H9 (cell line): ENCODE results near the gene TEAD2. TPM values are rescaled to one million over a fixed set of nuclear protein-coding genes. Genes with fewer than 3 reads are reported as not detected.

Experiments
- DNase-seq: peaks from one replicate; pipeline ENCODE4 v3.0.0-alpha.2; 2017
- H2AFZ ChIP-seq: one replicate; pipeline ENCODE4 v1.6.1; 2013; ENCODE audit warnings: mild to moderate bottlenecking, low read length, control low read depth, moderate library complexity
- H2AK5ac ChIP-seq: 2 replicates; pipeline ENCODE4 v1.6.1; 2013; ENCODE audit warnings: low read length, control low read depth, mixed read lengths; ENCODE audit not compliant: insufficient read length
- H2BK120ac ChIP-seq: one replicate; pipeline ENCODE4 v1.6.1; 2013; ENCODE audit warnings: low read depth, mild to moderate bottlenecking, low read length, control low read depth, inconsistent platforms; ENCODE audit not compliant: poor library complexity, severe bottlenecking
- H2BK12ac ChIP-seq: 2 replicates; pipeline ENCODE4 v1.6.1; 2013; ENCODE audit warnings: low read length, control low read depth, mixed read lengths, low read depth; ENCODE audit not compliant: insufficient read length
- H2BK15ac ChIP-seq: 2 replicates; pipeline ENCODE4 v1.6.1; 2013; ENCODE audit warnings: low read depth, low read length, control low read depth
- H2BK20ac ChIP-seq: one replicate; pipeline ENCODE4 v1.6.1; 2013; ENCODE audit warnings: low read depth, mild to moderate bottlenecking, low read length, control low read depth, inconsistent platforms; ENCODE audit not compliant: poor library complexity, severe bottlenecking
- H2BK5ac ChIP-seq: 2 replicates; pipeline ENCODE4 v1.6.1; 2013; ENCODE audit warnings: low read length, control low read depth, mixed read lengths; ENCODE audit not compliant: insufficient read length
- H3K14ac ChIP-seq: 2 replicates; pipeline ENCODE4 v1.6.1; 2013; ENCODE audit warnings: low read length, control low read depth; ENCODE audit not compliant: insufficient read depth
- H3K18ac ChIP-seq: 2 replicates; pipeline ENCODE4 v1.6.1; 2013; ENCODE audit warnings: low read depth, mild to moderate bottlenecking, mixed read lengths, low read length, control low read depth; ENCODE audit not compliant: insufficient read length
- H3K23ac ChIP-seq: 2 replicates; pipeline ENCODE4 v1.6.1; 2013; ENCODE audit warnings: low read length, control low read depth, mixed read lengths, low read depth; ENCODE audit not compliant: insufficient read length
- H3K23me2 ChIP-seq: 2 replicates; pipeline ENCODE4 v1.6.1; 2013; ENCODE audit warnings: low read depth, mild to moderate bottlenecking, mixed read lengths, low read length, control low read depth; ENCODE audit not compliant: insufficient read length, poor library complexity, severe bottlenecking
- H3K27ac ChIP-seq: 2 replicates; pipeline ENCODE4 v1.5.1; 2013; ENCODE audit warnings: low read length, control low read depth, mixed read lengths, low read depth; ENCODE audit not compliant: insufficient read length
- H3K27me3 ChIP-seq: 2 replicates; pipeline ENCODE4 v1.6.1; 2013; ENCODE audit warnings: low read length, control low read depth, inconsistent platforms; ENCODE audit not compliant: insufficient read depth
- H3K4ac ChIP-seq: 2 replicates; pipeline ENCODE4 v1.6.1; 2013; ENCODE audit warnings: low read depth, mild to moderate bottlenecking, control low read depth, inconsistent platforms, low read length, moderate library complexity
- H3K4me1 ChIP-seq: 2 replicates; pipeline ENCODE4 v1.6.1; 2013; ENCODE audit warnings: low read length, control low read depth, inconsistent platforms; ENCODE audit not compliant: insufficient read depth
- H3K4me2 ChIP-seq: 2 replicates; pipeline ENCODE4 v1.6.1; 2013; ENCODE audit warnings: low read length, control low read depth, mixed read lengths; ENCODE audit not compliant: insufficient read length, insufficient read depth
- H3K56ac ChIP-seq: 2 replicates; pipeline ENCODE4 v1.6.1; 2013; ENCODE audit warnings: low read depth, mild to moderate bottlenecking, mixed read lengths, low read length, control low read depth; ENCODE audit not compliant: insufficient read length
- H3K79me1 ChIP-seq: 2 replicates; pipeline ENCODE4 v1.6.1; 2013; ENCODE audit warnings: low read depth, mild to moderate bottlenecking, moderate library complexity, low read length, control low read depth, inconsistent platforms; ENCODE audit not compliant: insufficient read depth, poor library complexity, severe bottlenecking
- H3K79me2 ChIP-seq: 2 replicates; pipeline ENCODE4 v1.6.1; 2013; ENCODE audit warnings: low read length, control low read depth, inconsistent platforms; ENCODE audit not compliant: insufficient read depth
- H3K9ac ChIP-seq: 2 replicates; pipeline ENCODE4 v1.6.1; 2013; ENCODE audit warnings: low read length, control low read depth, mixed read lengths; ENCODE audit not compliant: insufficient read length; ENCODE audit errors: extremely low read depth
- H3K9me3 ChIP-seq: one replicate; pipeline ENCODE4 v1.6.1; 2013; ENCODE audit warnings: low read depth, low read length, inconsistent platforms; ENCODE audit not compliant: control insufficient read depth
- H3T11ph ChIP-seq: one replicate; pipeline ENCODE4 v1.6.1; 2013; ENCODE audit warnings: mild to moderate bottlenecking, low read length, control low read depth, inconsistent platforms
- H4K20me1 ChIP-seq: one replicate; pipeline ENCODE4 v1.6.1; 2013; ENCODE audit not compliant: control insufficient read depth, insufficient read length, insufficient read depth
- H4K5ac ChIP-seq: 2 replicates; pipeline ENCODE4 v1.6.1; 2013; ENCODE audit warnings: low read depth, mild to moderate bottlenecking, mixed read lengths, low read length, control low read depth; ENCODE audit not compliant: insufficient read length
- H4K8ac ChIP-seq: replicated peaks from 2 replicates; pipeline ENCODE4 v1.6.1; 2013; ENCODE audit warnings: low read length, control low read depth, mixed read lengths, low read depth; ENCODE audit not compliant: insufficient read length
- H4K91ac ChIP-seq: 2 replicates; pipeline ENCODE4 v1.6.1; 2013; ENCODE audit warnings: low read depth, mild to moderate bottlenecking, moderate library complexity, mixed read lengths, low read length, control low read depth; ENCODE audit not compliant: insufficient read length
- H3K27ac Mint-ChIP-seq, 3 experiments: 2 replicates in 2 of 3; 3 replicates in 1 of 3; pipeline ENCODE4 v1.8.0; 2020 to 2021; ENCODE audit warnings: mixed read lengths in 3 of 3, mild to moderate bottlenecking in 1 of 3, moderate library complexity in 1 of 3
- H3K27me3 Mint-ChIP-seq: 2 replicates; pipeline ENCODE4 v1.8.0; 2021; ENCODE audit warnings: low read depth, mild to moderate bottlenecking, moderate library complexity, mixed read lengths
- H3K36me3 Mint-ChIP-seq, 3 experiments: 2 replicates in 2 of 3; 3 replicates in 1 of 3; pipeline ENCODE4 v1.8.0; 2020 to 2021; ENCODE audit warnings: low read depth in 3 of 3, mixed read lengths in 3 of 3; ENCODE audit not compliant: insufficient read depth in 1 of 3
- H3K4me1 Mint-ChIP-seq, 2 experiments: 2 replicates each; pipeline ENCODE4 v1.8.0; 2020; ENCODE audit warnings: mixed read lengths in 2 of 2
- H3K4me3 Mint-ChIP-seq, 2 experiments: 2 replicates in 1 of 2; 3 replicates in 1 of 2; pipeline ENCODE4 v1.8.0; 2020 to 2021; ENCODE audit warnings: mild to moderate bottlenecking in 2 of 2, mixed read lengths in 2 of 2, moderate library complexity in 1 of 2
- H3K9me3 Mint-ChIP-seq, 2 experiments: 2 replicates in 1 of 2; 3 replicates in 1 of 2; pipeline ENCODE4 v1.8.0; 2020; ENCODE audit warnings: mild to moderate bottlenecking in 2 of 2, mixed read lengths in 2 of 2, moderate library complexity in 1 of 2
- WGBS: extraction: QIAGEN DNeasy Blood & Tissue Kit; methylation state at CpG from one replicate; pipeline ENCODE4 v1.1.7; 2013; ENCODE audit warnings: missing lambda C conversion rate, low lambda C conversion rate, mixed read lengths; ENCODE audit not compliant: insufficient read length; ENCODE audit errors: extremely low coverage; 5-methylcytosine and 5-hydroxymethylcytosine counted together
- total RNA-seq: library from RNA; stranded (reverse); gene quantifications from 2 replicates; pipeline ENCODE4 v1.2.1, GENCODE V29; 2021
- TF ChIP-seq, protein P1 (sequence below): fragments of 200-600 bp; sonication (generic); conservative IDR thresholded peaks from 3 replicates; pipeline ENCODE4 v1.8.0; 2021; ENCODE audit warnings: antibody characterized with exemption, mild to moderate bottlenecking

The TEAD2 gene
- total RNA-seq, 1 experiment from 2014 or later = 126 TPM

DNA sequence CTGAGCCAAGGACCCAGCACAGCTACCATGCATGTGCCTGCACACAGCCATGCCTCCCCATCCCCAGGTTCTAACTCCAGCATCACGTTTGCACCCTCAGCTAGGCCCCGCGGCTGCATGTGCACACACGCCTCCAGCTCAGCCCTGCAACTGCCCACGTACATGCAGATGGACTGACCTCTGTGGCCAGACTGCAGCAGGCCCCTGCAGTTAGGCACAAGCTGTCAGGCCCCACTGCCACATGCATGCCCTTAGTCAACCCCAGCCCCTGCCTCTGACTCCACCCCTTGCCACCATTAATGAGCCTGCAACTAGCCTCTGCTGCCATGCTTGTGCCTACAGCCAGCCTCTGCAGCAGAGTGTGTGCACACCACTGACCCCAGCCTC, 60.4 kb downstream of the TEAD2 start:
- no CpG with 5 or more reads among the region's 5 CpGs for WGBS

More for the DNA sequence above, 60.4 kb downstream of the TEAD2 start:
- Histone ChIP-seq H2BK12ac (no peak overlapping the region), H4K91ac (no peak overlapping the region), H3K23ac (no peak overlapping the region), H3K9me3 (no peaks in the 10 kb centered on the region), H4K20me1 (no peaks in the 10 kb centered on the region), H4K5ac (no peak overlapping the region), H3T11ph (no peak overlapping the region), H2AFZ (no peak overlapping the region), H3K4me1 (no peaks in the 10 kb centered on the region; the same call in 1 of the 2 replicates), H3K4ac (no peak overlapping the region), H4K8ac (no peak overlapping the region), H2BK20ac (no peak overlapping the region), H3K9ac (no peak overlapping the region), H2BK5ac (no peak overlapping the region), H3K18ac (no peak overlapping the region), H3K23me2 (no peaks in the 10 kb centered on the region), H3K56ac (no peak overlapping the region), H3K27me3 (no peaks in the 10 kb centered on the region), H3K79me1 (no peaks in the 10 kb centered on the region), H3K79me2 (no peaks in the 10 kb centered on the region), H2BK120ac (no peak overlapping the region), H3K14ac (no peak overlapping the region), H2BK15ac (no peak overlapping the region), H3K4me2 (no peak overlapping the region), H2AK5ac (no peak overlapping the region), H3K27ac (no peak overlapping the region)
- peaks cover 0 to 5% (median 2%) of the 10 kb centered on the region in 3 experiments; a peak in 2 of 7 replicates for H3K36me3 Mint-ChIP-seq
- H3K9me3 Mint-ChIP-seq = peaks cover 4 to 5% of the 10 kb centered on the region in 2 experiments; a peak in 1 of 5 replicates
- H3K27ac Mint-ChIP-seq = no peak overlapping the region
- TF ChIP-seq, protein P1, sequence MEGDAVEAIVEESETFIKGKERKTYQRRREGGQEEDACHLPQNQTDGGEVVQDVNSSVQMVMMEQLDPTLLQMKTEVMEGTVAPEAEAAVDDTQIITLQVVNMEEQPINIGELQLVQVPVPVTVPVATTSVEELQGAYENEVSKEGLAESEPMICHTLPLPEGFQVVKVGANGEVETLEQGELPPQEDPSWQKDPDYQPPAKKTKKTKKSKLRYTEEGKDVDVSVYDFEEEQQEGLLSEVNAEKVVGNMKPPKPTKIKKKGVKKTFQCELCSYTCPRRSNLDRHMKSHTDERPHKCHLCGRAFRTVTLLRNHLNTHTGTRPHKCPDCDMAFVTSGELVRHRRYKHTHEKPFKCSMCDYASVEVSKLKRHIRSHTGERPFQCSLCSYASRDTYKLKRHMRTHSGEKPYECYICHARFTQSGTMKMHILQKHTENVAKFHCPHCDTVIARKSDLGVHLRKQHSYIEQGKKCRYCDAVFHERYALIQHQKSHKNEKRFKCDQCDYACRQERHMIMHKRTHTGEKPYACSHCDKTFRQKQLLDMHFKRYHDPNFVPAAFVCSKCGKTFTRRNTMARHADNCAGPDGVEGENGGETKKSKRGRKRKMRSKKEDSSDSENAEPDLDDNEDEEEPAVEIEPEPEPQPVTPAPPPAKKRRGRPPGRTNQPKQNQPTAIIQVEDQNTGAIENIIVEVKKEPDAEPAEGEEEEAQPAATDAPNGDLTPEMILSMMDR = no peak
- H3K27me3 Mint-ChIP-seq = no peaks in the 10 kb centered on the region; the same call in 1 of the 2 replicates
- no peak overlapping the region for H3K4me3 Mint-ChIP-seq
- no peak for DNase-seq
- peaks cover 11 to 15% of the 10 kb centered on the region in 2 experiments for H3K4me1 Mint-ChIP-seq
